HCEC 1CT (cell line): Measurements from ENCODE around the gene PIP5K1C.

ENCODE experiments used
- DNase-seq: peaks from one replicate; pipeline ENCODE4 v3.0.0-alpha.2; 2017

PIP5K1C gene

GRCh38 chr19:3693025-3693925 is 7.0 kb downstream of the PIP5K1C start:
- no peak for DNase-seq

DNA sequence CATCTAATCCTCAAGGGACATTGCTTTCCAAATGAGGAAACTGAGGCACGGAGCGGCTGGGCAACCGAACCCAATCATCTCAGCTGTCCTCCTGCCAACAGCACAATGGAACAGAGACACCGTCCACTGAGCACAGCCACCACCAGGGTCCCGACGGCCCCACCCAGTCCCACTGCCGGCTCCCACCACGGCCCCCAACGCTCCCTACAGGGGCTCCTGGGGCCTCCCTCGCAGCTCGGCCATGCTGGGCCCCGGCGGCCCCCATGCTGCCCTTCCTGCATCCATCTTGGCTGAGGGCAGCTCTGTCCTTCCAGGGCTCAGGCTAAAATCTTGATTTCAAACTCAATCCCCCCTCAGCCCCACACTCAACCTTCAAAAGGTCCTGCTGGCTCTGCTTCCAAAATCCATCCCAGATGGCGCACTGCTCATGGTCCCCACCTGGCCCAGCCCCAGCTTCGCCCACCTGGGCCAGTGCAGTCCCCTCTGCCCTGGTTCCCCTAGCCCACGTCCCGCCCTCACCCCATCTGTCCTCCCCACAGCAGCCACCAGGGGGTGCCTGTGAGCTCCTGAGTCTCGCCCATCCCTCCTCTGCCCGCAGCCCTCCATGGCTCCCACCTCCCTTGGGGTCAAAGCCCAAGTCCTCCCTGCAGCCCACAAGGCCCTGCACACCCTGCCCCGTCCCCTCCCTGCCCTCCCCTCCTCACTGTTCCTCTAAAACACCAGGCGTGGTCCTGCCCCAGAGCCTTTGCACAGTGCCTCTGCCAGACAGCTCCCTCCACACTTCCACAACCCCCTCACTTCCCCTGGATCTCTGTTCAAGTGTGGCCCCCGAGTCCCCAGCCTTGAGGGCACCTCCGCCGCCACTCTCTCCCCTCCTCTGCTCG is 7.9 kb downstream of the PIP5K1C start:
- no peak for DNase-seq

GRCh38 chr19:3691726-3692125 is 8.5 kb downstream of the PIP5K1C start:
- no peak for DNase-seq

DNA sequence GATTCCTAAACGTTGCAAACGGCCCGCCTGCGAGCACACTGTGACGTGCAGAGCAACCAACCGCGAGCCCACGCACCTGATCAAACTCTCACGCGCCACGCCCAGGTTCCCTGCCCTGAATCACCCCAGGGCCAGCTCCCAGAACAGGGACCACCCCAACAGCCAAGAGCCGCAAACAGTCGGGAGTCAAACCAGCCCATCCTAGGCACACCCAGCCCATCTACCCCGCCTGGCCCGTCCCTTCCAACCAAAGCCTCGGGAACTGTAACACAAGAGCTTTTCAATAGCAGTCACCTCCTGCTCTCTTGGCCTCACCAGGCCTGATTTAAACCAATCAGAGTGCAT is 8.9 kb downstream of the PIP5K1C start:
- DNase-seq = no peak

DNA sequence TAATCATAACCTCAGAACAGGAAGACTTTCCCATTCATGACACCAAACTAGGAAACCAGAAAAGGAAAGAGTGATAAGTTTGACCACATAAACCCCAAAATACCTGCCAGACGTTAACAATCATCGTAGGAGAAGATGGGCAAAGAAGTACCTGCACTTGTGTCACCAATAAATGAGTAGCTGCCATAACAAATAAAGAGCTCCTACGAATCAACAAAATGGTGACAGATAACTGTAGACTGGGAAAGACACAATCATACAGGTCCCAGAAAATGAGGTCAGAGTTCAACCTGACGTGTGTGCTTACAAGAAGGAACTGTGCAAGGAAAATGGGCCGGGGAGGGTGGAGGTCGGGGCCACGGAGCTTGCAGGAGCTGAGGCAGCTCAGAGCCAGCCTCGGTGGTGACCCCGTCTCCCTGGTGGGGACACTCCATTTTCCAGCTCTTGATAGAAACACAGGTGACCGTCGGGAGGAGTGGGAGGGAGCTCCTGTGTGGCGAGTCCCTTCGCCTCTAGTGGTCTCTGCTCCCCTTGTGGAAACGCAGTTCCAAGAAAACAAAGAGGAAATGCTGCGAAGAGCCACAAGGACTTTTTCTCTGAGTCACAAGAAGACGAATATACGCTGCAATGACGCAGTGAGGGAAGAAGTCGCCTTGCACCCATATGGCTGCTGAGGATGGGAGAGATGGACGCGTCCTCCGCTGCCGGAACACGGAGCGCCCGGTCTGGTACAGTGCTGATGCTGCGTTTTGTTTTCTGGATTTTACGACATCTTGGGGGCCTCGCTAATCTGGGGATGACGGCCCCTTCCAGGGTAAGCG is 9.5 kb downstream of the PIP5K1C start:
- no peak for DNase-seq

DNA sequence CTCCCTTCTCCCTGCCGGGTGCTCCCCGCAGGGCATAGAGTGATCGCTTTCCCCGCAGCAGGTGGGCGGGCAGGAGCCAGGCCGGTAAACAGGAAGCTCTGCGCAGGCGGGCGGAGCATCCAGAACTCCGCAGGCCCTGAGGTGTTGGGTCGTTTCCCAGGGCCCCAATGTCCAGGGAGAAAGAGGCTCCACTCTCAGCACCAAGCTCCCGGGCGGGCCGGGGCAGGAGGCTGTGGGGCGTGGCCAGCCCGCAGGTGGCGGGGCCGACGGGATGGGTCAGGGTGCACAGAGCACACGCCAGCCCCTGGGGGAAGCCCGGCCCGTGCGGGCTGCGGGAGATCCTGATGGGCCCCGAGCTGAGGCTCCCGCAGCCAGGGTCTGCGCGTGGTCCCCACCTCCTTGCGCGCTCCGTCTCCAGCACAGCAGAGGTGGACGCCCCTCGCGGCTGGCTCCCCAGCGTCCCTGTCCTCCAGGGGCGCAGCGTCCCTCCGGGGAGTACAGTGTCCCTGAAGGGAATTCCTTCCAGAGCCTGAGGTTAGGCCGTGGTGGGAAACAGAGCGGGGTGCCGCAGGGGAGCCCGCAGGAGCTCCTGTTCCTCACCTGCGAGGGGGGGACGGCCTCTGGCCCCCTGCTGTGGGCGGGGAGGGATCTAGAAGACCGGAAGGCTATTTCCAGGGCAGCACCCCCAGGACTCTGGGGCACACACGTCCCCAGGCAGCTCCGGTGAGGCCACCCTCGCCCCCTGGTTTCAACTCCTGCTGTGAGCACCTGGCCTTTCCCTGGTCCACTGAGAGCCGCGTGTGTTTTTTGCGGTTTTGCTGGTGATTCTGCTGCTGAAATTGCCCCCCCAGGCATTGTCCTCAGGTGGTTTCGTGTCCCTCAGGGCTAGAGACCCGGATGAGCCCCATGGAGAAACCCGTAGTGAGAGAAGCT is 12.2 kb downstream of the PIP5K1C start:
- DNase-seq = no peak

GRCh38 chr19:3687393-3687773 is 12.9 kb downstream of the PIP5K1C start:
- DNase-seq = no peak

DNA sequence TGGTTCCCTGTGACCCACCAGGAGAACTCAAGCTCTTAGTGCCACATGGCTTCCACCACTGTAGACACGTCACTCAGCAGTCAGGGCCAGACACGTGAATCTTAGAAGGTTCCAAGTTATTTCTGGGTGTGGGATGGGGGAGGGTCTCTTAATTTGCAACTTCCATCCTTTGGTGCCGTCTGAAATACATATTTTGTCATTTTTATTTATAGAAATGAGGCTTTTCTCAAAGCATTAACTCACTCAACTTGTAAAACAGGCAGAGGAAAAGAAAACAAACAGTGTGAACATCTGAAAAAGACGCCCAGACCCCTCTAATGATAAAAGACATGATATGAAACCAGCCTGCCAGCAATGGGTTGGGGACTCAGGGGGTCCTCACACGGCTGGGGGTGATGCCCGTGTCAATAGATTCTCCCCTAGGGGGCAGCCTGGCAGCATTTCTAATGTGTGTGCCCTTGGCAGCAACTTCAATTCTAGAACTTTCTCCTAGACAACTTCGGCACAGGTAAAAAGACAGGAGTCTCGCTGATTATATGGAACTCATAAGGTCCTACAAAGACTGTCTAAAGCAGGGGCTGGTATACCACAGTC is 15.4 kb downstream of the PIP5K1C start:
- DNase-seq = no peak

GRCh38 chr19:3684054-3684816 is 16.0 kb downstream of the PIP5K1C start:
- no peak for DNase-seq

GRCh38 chr19:3683405-3684053 is 16.7 kb downstream of the PIP5K1C start:
- no peak for DNase-seq

DNA sequence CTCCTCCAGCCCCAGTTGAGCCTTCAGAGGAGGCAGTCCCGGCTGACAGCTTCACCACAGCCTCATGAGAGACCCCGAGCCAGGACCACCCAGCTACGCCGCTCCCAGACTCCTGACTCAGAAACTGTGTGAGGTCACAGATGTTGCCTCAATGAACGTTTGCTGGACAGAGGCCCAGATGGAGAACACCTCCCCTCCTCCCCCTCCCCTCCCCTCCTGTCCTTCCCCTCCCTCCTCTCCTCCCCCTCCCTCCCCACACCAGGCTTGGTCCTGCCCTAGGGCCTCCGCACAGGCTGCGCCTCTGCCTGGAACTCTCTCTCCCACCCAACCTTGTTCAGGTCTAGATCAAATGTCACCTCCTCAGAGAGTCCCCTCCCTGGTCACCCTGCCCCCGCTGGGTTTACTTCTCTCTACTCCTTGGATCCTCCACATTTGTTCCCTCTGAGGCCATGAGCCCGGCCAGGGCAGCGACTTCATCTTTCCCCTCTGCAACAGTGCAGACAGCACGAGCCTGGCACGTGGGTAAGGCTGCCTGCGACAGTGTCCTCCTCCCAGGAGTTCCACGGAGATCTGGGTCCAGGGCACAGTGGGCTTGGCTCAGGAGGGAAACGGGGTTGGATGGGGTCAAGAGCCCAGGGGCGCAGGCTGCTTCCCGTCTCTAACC is 17.4 kb downstream of the PIP5K1C start:
- DNase-seq = no peak

DNA sequence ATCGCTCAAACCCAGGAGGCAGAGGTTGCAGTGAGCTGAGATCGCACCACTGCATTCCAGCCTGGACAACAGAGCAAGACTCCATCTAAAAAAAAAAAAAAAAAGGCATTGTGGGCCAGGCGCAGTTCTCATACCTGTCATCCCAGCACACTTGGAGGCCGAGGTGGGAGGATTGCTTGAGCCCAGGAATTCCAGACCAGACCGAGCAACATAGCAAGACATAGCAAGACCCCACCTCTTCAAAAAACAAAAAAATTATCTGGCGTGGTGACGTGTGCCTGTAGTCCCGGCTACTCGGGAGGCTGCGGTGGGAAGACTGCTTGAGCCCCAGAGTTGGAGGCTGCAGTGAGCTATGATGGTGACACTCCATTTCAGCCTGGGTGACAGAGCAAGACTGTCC is 18.0 kb downstream of the PIP5K1C start:
- DNase-seq = no peak

GRCh38 chr19:3680939-3681338 is 19.3 kb downstream of the PIP5K1C start:
- no peak for DNase-seq

DNA sequence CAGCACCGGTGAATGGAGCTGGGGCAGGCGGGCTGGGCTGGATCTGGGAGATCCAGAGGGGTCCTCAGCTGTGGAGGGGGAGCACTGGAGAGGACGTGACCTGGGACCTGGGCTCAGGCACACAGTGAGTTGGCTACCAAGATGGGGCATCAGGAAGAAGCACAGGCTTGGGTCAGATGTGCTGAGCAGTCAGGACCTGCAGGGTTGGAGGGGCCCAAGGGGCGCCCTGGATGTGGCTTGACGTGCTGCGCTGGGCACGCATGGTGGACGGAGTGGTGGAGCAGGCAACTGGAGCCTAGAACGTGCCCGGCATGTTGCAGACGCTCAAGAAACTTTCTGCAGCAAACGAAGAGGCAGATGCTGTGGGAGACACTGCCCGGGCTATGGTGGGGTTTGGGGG is 20.7 kb downstream of the PIP5K1C start:
- DNase-seq = no peak

GRCh38 chr19:3679138-3679537 is 21.1 kb downstream of the PIP5K1C start:
- no peak for DNase-seq

DNA sequence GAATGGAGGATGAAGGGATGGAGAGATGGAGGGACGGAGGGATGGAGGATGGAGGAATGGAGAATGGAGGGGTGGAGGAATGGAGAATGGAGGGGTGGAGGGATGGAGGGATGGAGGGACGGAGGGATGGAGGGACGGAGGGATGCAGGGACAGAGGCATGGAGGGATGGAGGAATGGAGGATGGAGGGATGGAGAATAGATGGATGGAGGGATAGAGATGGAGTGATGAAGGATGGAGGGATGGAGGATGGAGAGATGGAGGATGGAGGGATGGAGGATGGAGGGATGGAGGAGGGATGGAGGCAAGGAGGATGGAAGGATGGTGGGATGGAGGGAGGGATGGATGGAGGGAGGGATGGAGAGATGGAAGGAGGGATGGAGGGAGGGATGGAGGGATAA is 22.1 kb downstream of the PIP5K1C start:
- no peak for DNase-seq

DNA sequence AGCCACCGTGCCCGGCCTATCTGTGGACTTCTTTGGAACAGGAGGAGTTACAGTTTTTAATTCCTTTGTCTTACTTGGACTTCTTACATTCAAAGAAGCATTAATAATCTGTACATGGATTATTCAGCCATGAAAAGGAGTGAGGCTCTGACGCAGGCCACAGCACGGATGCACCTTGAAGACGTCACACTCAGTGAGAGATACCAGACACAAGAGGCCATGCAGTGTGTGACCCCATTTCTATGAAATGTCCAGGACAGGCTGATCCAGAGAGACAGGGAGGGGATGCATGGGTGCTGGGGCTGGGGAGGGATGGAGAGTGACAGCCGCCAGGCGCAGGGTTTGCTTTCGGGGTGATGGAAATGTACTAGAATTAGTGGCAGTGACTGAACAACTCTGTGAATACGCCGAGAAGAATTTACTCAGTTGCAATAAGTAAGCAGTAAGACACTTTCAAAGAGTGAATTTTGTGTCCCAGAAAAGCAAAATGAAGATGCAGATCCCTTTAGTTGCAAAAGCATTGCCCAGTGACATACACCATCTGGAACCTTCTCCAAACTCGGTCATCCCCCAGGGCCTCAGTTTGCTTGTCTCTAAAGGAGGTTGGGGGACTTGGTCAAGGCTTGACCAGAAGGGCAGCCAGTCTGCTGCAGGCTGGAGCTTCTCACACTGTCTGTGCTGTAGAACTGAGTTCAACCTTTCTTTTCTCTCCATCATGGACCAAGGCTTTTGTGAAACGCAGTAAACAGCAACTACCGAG is 25.3 kb downstream of the PIP5K1C start:
- DNase-seq = no peak

- no peak for DNase-seq
Measured at GRCh38 chr19:3673506-3674439, 26.5 kb downstream of the PIP5K1C start.
